ENCODE measurements around the gene C11orf68.

Gene C11orf68

GRCh38 chr11:65891219-65892136 lies 27.4 kb downstream of the C11orf68 start:
- DNase-seq (ENCODE audit: low read depth in 3 of 3, low spot score in 1 of 3) = peak in 1 of 3 donors; percentile 29

DNA sequence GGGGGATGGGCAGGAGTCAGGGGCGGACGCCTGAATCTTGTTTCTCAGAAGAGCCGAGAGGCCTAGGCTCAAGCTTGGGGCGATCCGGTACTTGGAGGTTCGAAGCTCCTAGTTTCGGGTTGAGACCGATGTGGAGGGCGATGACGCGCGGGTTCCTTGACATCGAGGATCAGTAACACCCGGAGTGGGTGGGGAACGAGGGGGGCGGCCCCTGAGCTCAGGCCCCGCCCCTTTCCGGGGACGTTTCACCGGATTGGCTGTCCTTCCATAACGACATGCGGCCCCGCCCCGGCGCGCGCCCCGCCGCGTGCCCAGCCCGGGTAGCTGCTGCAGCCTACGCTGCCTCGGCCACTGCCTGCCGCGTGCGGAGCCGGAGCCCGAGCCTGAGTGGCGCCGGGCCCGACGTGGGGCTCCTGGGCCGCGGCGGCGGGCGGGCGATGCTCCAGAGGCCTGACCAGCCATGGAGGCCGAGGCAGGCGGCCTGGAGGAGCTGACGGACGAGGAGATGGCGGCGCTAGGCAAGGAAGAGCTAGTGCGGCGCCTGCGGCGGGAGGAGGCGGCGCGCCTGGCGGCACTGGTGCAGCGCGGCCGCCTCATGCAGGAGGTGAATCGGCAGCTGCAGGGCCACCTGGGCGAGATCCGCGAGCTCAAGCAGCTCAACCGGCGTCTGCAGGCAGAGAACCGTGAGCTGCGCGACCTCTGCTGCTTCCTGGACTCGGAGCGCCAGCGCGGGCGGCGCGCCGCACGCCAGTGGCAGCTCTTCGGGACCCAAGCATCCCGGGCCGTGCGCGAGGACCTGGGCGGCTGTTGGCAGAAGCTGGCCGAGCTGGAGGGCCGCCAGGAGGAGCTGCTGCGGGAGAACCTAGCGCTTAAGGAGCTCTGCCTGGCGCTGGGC lies 28.3 kb downstream of the C11orf68 start, which contains the start of gene CCDC85B:
CCDC85B (plus strand) TSS at position 350 of the 895 bp plus-strand sequence; CDS start at position 461, 111 bp downstream.
- peak; percentile 94 to 98 (median 98) for DNase-seq (ENCODE audit: low read depth in 3 of 3, low spot score in 1 of 3)

- DNase-seq (ENCODE audit: low read depth in 3 of 3, low spot score in 1 of 3) = peak; percentile 90 to 93 (median 91)
These were observed 30.6 kb downstream of the C11orf68 start, which contains the start of gene FIBP for GRCh38 chr11:65888163-65888814. TSS of gene FIBP (minus strand) at chr11:65888471. CDS start at chr11:65888418, 53 bp downstream.

DNA sequence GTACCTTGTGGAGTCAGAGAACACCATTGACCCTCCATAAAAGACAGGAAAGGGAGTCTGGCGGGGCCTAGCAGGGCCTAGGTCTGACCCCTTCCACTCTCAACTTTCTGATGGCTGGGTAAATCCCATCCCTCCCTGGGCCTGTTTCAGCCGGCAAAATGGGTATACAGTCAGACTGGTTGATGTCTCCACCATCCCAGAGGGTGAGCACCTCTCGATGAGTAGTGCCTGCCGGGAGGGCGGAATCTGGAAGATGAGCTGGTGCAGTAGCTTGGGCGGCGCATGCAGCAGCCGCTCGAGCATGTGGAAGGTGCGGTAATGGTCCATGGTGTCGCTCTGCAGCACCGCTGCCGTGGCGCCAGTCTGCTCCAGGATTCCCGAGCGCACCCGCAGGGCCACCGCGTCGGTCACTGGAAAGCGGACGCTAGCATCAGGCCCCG lies 31.1 kb downstream of the C11orf68 start:
- DNase-seq (ENCODE audit: low read depth in 3 of 3, low spot score in 1 of 3) = no peak

GRCh38 chr11:65886826-65887722 lies 31.8 kb downstream of the C11orf68 start:
- DNase-seq (ENCODE audit: low read depth in 3 of 3, low spot score in 1 of 3) = no peak

GRCh38 chr11:65885808-65886536 lies 32.9 kb downstream of the C11orf68 start:
- no peak for DNase-seq (ENCODE audit: low read depth in 3 of 3, low spot score in 1 of 3)

- no peak for DNase-seq (ENCODE audit: low read depth in 3 of 3, low spot score in 1 of 3)
These were observed 33.6 kb downstream of the C11orf68 start for GRCh38 chr11:65885231-65885630.

DNA sequence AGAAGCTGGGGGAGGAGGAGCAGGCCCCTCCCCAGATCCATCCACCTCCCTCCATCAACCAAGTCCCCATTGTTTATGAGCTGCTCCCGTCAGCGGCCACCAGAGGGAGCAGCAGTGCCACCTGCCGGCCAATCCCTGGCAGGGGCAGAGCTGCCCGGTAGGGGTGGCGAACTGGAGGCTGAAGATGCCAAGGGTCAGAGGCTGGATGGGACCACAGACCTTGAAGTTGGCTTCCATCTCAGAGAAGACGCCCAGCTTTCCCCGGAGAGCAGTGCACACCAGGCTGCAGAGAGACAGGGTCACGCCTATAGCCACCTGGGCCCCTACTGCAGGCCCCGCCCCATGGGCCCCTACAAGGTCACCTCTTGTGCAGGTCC lies 34.2 kb downstream of the C11orf68 start:
- peak; percentile 47 to 77 (median 72) for DNase-seq (ENCODE audit: low read depth in 3 of 3, low spot score in 1 of 3)

DNA sequence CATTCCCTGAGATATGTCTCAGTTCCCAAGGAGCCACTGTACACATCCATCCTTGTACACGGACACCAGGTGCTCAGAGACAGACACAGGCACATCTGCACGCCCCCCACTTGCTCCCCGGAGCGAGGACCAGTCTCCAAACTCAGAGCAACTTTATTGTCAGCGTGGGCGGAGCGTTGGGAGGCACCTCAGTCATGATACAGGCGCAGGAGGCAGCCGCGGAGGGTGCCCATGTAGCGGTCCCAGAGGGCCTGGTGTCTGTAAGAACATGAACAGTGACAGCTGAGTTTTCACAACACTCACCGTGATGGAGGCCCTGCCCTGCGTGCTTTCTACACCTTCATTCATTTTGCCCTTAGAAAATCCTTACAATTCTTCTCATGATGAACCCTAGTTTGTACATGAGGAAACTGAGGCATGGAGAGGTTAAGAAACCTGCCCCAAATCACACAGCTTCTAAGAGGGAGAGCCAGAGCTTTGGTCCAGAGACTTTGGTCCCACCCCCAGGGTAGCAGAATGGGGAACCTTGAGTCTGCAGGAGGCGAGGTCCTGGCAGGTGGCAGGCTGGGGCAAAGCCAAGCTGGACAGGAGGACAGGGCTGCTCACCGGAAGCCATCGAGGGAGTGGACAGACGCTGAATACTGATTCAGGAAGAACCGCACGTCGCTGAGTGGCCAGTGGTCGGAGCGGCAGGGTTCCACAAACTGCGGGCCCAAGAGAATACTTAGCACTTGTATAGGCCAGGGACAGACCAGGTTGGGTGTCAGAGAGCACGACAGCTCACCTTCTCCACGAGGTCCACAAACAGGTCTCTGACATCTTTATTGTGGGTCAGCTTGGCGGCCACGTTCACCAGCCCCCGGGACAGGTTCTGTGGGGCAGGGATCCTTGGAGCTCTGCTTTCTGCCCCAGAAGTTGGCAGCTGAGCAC lies 34.8 kb downstream of the C11orf68 start:
- no peak for DNase-seq (ENCODE audit: low read depth in 3 of 3, low spot score in 1 of 3)

DNA sequence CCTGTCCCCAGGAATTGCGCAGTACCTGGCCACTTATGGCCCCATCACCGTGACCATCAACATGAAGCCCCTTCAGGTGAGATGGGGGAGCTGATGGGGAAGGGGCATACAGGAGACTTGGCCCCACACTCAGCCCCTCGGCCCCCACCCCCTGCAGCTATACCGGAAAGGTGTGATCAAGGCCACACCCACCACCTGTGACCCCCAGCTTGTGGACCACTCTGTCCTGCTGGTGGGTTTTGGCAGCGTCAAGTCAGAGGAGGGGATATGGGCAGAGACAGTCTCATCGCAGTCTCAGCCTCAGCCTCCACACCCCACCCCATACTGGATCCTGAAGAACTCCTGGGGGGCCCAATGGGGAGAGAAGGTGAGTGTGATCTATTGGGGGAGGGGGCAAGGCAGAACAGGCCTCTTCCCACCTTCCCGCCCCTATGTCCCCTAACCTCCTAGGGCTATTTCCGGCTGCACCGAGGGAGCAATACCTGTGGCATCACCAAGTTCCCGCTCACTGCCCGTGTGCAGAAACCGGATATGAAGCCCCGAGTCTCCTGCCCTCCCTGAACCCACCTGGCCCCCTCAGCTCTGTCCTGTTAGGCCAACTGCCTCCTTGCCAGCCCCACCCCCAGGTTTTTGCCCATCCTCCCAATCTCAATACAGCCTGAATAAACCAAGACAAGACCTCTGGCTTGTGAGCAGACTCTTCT lies 35.7 kb downstream of the C11orf68 start:
- DNase-seq (ENCODE audit: low read depth in 3 of 3, low spot score in 1 of 3) = no peak

DNA sequence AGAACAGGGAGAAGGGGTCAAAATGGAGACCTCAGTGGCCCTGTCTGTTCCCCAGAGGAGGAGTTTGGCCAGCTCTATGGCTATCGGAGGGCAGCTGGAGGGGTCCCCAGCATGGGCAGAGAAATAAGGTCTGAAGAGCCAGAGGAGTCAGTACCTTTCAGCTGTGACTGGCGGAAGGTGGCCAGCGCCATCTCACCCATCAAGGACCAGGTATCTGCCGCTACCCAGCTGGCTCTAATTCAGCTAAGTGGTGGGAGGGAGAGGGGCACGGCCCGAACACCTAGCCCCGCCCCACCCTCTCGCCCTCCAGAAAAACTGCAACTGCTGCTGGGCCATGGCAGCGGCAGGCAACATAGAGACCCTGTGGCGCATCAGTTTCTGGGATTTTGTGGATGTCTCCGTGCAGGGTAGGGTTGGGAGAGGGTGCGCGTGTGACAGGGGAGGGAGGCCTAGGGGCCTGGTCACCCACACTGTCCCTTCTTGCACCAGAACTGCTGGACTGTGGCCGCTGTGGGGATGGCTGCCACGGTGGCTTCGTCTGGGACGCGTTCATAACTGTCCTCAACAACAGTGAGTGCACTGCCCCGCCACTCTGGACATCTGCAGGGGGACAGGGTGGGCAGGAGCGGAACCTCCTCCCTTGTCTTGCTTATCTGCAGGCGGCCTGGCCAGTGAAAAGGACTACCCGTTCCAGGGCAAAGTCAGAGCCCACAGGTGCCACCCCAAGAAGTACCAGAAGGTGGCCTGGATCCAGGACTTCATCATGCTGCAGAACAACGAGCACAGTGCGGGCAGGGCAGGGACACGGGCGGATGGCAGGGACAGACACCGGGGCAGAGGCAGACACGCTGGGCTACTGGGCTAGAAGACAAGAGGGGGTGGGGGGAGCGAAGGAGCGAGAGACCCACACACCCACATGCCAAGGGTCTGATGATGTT lies 36.5 kb downstream of the C11orf68 start:
- DNase-seq (ENCODE audit: low read depth in 3 of 3, low spot score in 1 of 3) = no peak

- no peak for DNase-seq (ENCODE audit: low read depth in 3 of 3, low spot score in 1 of 3)
These were observed 37.9 kb downstream of the C11orf68 start for GRCh38 chr11:65880844-65881421.

DNA sequence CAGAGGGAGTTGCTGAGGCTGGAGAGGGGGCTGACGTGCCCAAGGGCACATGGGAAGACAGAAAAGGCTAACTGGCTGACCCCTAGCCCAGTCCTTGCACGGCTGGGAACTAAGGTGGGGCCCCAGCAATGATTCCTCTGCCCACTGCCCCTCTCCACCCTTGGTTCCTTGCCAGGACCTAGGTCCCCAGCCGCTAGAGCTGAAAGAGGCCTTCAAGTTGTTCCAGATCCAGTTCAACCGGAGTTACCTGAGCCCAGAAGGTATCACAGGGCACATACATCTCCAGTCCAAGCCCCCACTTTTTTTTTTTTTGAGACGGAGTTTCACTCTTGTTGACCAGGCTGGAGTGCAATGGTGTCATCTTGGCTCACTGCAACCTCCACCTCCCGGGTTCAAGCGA lies 38.8 kb downstream of the C11orf68 start:
- no peak for DNase-seq (ENCODE audit: low read depth in 3 of 3, low spot score in 1 of 3)

GRCh38 chr11:65879617-65880016 lies 39.2 kb downstream of the C11orf68 start, which contains the start of gene CTSW:
TSS of gene CTSW (plus strand) at chr11:65879837. CDS start at chr11:65879855, 18 bp downstream.
- DNase-seq (ENCODE audit: low read depth in 3 of 3, low spot score in 1 of 3) = no peak

- DNase-seq (ENCODE audit: low read depth in 3 of 3, low spot score in 1 of 3) = peak; percentile 93 to 98 (median 96)
These were observed 45.3 kb downstream of the C11orf68 start for GRCh38 chr11:65873318-65874156.

Data from stimulated activated CD4-positive, alpha-beta T cell treated with anti-CD3 and anti-CD28 coated beads, TNF-alpha, amount 100 ng/mL, for 1 hour (primary cell).